BJ (cell line): ENCODE measurements around the gene AAMDC. TPM values are rescaled to one million over a fixed set of nuclear protein-coding genes. Genes with fewer than 3 reads are reported as not detected.
"Not testable (repeated sequence)": the region's sequence is repeated elsewhere in the genome, so short reads cannot be mapped to it uniquely, and the experiment has no call there.

ENCODE experiments used
- CTCF ChIA-PET: fragments of 350-600 bp; formaldehyde crosslinking; extraction: SDS; loops from one replicate; lab custom pipeline; 2021; ENCODE audit warnings: antibody characterized with exemption, inconsistent platforms; lab: Yijun Ruan, JAX
- POLR2A ChIA-PET: fragments of 300-600 bp; sonication (Branson Sonifier 250); formaldehyde crosslinking; extraction: SDS; loops from one replicate; lab custom pipeline; 2021; ENCODE audit warnings: antibody characterized with exemption; lab: Charles Lee
- DNase-seq: peaks from one replicate; pipeline ENCODE4 v3.0.0-alpha.2; 2011; ENCODE audit warnings: low read depth
- H3K27me3 ChIP-seq: 2 replicates; pipeline ENCODE4 v1.6.0; 2011; ENCODE audit warnings: low read length; ENCODE audit not compliant: control insufficient read depth, insufficient read depth
- H3K36me3 ChIP-seq: 2 replicates; pipeline ENCODE4 v1.5.1; 2011; ENCODE audit warnings: low read length; ENCODE audit not compliant: control insufficient read depth, insufficient read depth
- H3K4me3 ChIP-seq: 2 replicates; pipeline ENCODE4 v1.5.1; 2011; ENCODE audit warnings: low read depth, mild to moderate bottlenecking, control low read depth, low read length
- polyA plus RNA-seq: library from polyadenylated mRNA; depleted of rRNA; stranded (reverse); fragments of >200 nt; gene quantifications from 2 replicates; pipeline ENCODE4 v1.2.3, GENCODE V29; 2011
- TF ChIP-seq, protein P1 (sequence below): IDR thresholded peaks from 2 replicates; pipeline ENCODE4 v1.5.1; 2011; ENCODE audit warnings: low read depth, mild to moderate bottlenecking, control low read depth, inconsistent platforms, low read length, moderate library complexity; ENCODE audit not compliant: insufficient read depth

AAMDC gene
- polyA plus RNA-seq, 1 experiment = 33.0 TPM

DNA sequence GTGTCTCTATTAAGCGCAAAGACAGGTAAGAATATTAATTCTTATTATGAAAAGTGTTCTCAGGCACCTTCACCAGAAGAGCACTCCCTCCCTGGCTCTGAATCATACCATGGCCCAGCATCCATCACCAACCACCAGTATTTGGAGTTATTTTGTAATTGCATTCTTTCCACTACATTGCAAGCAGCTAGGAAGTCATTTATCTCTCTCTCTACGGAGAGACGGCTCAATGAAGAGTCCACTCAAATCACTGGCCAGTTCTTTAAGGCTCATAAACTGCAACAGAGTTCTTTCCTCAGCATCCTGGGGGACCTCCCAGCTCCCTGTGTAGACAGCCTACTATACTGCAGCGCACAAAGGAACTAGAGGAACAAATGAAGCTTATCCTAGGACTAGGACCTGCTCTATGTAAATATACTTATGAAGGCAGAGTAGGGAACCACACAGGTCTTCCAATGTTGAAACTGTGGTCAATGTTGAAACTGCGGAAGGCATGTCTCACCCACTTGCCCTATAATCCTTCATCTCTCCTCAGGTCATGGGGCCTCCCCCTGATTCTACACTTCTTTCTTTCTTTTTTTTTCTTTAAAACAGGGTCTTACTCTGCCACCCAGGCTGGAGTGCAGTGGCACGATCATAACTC, 63.4 kb downstream of the AAMDC start:
- no peaks in the 10 kb centered on the region; the same call in 1 of the 2 replicates for H3K36me3 ChIP-seq
- ChIA-PET CTCF (no interaction called here), POLR2A (no interaction called here)
- no peaks in the 10 kb centered on the region for H3K27me3 ChIP-seq
- TF ChIP-seq, protein P1, sequence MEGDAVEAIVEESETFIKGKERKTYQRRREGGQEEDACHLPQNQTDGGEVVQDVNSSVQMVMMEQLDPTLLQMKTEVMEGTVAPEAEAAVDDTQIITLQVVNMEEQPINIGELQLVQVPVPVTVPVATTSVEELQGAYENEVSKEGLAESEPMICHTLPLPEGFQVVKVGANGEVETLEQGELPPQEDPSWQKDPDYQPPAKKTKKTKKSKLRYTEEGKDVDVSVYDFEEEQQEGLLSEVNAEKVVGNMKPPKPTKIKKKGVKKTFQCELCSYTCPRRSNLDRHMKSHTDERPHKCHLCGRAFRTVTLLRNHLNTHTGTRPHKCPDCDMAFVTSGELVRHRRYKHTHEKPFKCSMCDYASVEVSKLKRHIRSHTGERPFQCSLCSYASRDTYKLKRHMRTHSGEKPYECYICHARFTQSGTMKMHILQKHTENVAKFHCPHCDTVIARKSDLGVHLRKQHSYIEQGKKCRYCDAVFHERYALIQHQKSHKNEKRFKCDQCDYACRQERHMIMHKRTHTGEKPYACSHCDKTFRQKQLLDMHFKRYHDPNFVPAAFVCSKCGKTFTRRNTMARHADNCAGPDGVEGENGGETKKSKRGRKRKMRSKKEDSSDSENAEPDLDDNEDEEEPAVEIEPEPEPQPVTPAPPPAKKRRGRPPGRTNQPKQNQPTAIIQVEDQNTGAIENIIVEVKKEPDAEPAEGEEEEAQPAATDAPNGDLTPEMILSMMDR = no peak
- H3K4me3 ChIP-seq = no peak overlapping the region
- no peak for DNase-seq

DNA sequence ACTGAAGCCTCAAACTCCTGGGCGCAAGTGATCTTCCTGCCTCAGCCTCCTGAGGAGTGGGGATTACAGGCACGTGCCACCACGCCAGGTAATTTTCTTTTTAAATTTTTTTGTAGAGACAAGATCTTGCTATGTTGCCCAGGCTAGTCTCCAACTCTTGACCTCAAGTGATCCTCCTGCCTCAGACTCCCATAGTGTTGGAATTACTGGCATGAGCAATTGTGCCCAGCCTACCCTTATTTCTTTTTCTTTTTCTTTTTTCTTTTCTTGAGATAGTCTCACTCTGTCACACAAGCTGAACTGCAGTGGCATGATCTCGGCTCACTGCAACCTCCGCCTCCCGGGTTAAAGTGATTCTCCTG, 63.9 kb downstream of the AAMDC start:
- CTCF ChIA-PET = no interaction called here
- POLR2A ChIA-PET = no interaction called here
- Histone ChIP-seq H3K36me3 (no peaks in the 10 kb centered on the region; the same call in 1 of the 2 replicates), H3K27me3 (no peaks in the 10 kb centered on the region), H3K4me3 (no peak overlapping the region)
- no peak for DNase-seq
- TF ChIP-seq, protein P1 = no peak

DNA sequence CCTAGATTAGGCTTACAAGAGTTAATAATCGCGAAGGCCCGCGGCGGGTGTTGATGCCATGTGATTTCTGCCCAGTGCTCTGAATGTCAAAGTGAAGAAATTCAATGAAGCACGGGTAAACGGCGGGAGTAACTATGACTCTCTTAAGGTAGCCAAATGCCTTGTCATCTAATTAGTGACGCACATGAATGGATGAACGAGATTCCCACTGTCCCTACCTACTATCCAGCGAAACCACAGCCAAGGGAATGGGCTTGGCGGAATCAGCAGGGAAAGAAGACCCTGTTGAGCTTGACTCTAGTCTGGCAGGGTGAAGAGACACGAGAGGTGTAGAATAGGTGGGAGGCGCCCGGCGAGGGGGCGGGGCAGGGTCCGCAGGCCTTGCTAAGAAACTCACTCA, 65.5 kb downstream of the AAMDC start:
- Histone ChIP-seq H3K36me3 (peaks cover 1% of the 10 kb centered on the region; the same call in 1 of the 2 replicates), H3K27me3 (no peaks in the 10 kb centered on the region), H3K4me3 (no peak overlapping the region)
- ChIA-PET POLR2A (no interaction called here), CTCF (no interaction called here)
- no peak for DNase-seq
- TF ChIP-seq, protein P1 = no peak

DNA sequence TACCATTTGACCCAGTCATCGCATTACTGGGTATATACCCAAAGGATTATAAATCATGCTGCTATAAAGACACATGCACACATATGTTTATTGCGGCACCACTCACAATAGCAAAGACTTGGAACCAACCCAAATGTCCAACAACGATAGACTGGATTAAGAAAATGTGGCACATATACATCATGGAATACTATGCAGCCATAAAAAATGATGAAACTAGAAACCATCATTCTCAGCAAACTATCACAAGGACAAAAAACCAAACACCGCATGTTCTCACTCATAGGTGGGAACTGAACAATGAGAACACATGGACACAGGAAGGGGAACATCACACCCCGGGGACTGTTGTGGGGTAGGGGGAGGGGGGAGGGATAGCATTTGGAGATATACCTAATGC, 68.1 kb downstream of the AAMDC start:
- H3K27me3 ChIP-seq, DNase-seq, H3K36me3 ChIP-seq, POLR2A ChIA-PET, H3K4me3 ChIP-seq, CTCF ChIA-PET: not testable (repeated sequence)

DNA sequence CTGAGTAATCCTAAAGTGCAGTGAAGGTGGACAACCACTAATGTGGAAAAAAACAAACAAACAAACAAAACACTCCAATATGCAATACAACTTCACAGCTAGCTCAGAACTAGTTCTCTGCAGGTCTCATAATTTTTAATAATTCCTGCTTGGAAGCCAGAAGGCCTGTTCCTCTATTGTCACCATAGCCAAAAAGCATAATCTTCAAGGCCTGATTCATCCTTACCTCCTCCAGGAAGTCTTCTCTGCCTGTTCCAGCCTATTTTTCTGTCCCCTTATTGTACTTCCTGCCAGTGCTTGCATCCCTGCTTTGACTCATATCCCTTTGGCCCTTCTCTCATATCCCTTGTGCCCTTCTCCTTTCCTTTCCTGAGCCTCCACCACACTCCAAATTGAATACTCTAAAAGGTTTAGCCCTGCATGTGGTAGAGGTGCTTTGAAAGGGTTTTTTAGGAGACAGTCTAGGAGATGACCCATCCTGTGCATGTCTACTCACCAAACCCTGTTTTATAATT, 69.2 kb downstream of the AAMDC start:
- H3K36me3 ChIP-seq, CTCF ChIA-PET, POLR2A ChIA-PET, H3K27me3 ChIP-seq, DNase-seq, H3K4me3 ChIP-seq: not testable (repeated sequence)

DNA sequence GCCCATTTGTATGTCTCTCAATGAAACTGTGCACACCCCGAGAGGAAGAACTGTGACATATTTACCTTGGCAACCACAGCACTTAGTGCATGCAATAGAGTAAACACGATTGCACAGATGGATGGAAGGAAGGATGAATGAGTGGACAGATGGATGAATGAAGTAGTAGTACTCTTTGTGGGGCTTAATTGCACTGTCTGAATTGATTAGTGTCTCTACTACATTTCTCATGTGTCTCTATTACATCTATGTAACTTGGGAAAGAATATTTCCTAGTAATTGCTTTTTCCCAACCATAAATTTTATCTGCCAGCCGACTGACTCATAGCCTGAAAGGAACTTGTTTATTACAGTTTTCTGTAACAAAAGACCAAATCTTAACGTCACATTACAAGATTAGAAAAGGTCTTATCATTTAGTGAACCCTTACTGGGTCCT, 69.7 kb downstream of the AAMDC start:
- H3K27me3 ChIP-seq, CTCF ChIA-PET, DNase-seq, H3K4me3 ChIP-seq, POLR2A ChIA-PET, H3K36me3 ChIP-seq: not testable (repeated sequence)

DNA sequence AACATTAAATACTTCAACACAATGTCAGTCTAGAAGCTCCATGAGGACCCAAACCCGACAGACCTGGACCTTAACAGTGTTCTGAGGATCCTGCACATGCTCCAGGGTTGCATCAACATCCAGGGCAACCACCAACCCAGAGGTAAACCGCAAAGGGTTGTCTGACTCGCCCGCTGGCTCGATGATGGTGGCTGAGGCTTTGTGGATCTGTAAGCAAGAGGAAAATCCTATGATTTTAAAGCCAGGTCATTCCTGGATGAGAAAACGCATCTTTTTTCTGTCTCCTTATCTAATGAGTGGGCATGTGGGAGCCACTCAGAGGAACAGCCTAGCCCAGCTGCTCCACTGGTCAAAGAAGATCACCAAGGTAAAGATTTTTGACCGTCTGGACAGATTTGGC, 70.3 kb downstream of the AAMDC start:
- H3K27me3 ChIP-seq, POLR2A ChIA-PET, DNase-seq, H3K4me3 ChIP-seq, H3K36me3 ChIP-seq, CTCF ChIA-PET: not testable (repeated sequence)

DNA sequence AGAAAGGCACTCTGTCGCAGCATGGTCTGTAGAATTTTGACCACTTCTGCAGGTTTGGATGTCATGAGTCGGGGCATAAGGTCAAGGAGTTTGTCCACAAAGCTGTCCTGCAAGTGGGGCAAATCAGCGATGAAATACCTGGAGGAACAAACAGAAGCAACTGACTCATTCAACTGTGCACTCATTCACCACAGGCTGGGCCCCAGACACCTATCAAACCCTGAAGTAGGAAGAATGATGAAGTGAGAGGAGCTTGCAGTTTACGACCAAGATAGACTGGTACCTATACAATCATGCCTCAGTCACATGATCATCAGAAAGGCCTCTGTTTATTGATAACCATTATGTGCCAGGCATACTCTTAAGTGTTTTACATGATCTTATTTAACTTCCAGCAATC, 70.8 kb downstream of the AAMDC start:
- H3K36me3 ChIP-seq, POLR2A ChIA-PET, H3K27me3 ChIP-seq, DNase-seq, H3K4me3 ChIP-seq, CTCF ChIA-PET: not testable (repeated sequence)

DNA sequence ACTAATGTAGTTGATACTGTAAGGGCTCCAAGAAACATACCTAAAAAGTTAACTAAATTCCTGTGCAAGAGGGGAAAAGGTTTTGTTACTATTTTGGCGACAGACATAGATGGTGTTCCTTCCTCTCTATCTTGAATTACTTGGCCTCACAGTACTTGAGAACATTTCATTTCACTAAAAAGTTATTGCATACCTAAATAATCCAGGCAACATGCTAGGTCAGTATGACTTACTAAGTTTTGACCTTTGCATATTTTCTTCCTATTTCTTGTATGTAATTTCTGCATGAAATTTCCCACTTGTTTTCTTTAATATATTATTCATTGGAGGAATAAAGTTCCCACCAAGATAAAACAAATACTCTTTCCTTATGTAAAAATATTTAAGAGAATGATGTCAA, 74.0 kb downstream of the AAMDC start:
- H3K4me3 ChIP-seq, H3K36me3 ChIP-seq, CTCF ChIA-PET, POLR2A ChIA-PET, H3K27me3 ChIP-seq, DNase-seq: not testable (repeated sequence)
